ENCODE results near the gene PCDHGB5. TPM values are rescaled to one million over a fixed set of nuclear protein-coding genes. Genes with fewer than 3 reads are reported as not detected.
"Not testable (repeated sequence)": the region's sequence is repeated elsewhere in the genome, so short reads cannot be mapped to it uniquely, and the experiment has no call there.

Gene PCDHGB5
- polyA plus RNA-seq (0.17 and 0.54 TPM in 2 replicates), polyA minus RNA-seq (5.0 and 5.8 TPM in 2 replicates)

DNA sequence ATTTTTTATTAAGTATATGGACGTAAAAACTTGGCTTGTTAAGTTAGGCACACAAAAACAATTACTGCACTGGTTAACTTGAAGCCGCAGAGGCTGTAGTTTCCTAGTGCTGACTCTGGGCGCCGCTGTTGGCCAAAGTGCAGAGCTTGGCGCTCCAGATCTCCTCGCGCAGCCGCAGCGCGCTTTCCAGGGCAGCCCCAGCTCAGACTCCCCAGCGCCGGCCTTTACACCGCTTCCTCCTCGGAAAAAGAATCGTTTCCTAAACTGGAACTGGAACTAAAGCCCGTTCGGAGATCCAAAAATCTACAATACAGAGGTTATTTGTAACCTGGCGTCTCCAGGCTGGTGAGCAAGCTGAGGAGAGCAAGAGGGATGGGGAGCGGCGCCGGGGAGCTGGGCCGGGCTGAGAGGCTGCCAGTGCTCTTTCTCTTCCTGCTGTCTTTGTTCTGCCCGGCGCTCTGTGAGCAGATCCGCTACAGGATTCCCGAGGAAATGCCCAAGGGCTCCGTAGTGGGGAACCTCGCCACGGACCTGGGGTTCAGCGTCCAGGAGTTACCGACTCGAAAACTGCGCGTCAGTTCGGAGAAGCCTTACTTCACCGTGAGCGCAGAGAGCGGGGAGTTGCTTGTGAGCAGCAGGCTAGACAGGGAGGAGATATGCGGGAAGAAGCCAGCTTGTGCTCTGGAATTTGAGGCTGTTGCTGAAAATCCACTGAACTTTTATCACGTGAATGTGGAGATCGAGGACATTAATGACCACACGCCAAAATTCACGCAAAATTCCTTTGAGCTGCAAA is at the start of gene PCDHGB5:
TSS of gene PCDHGB5 (plus strand) at position 192 of the 796 bp plus-strand sequence. CDS start at position 373, 181 bp downstream.
- H3K27me3 ChIP-seq (ENCODE audit: insufficient read depth, low read depth, low read length); H2AFZ ChIP-seq (ENCODE audit: low read depth, low read length); H3K36me3 ChIP-seq (ENCODE audit: insufficient read depth, low read length); H3K9me2 ChIP-seq (ENCODE audit: insufficient read depth, low read length); H3K27ac ChIP-seq (ENCODE audit: low read length); H3K79me2 ChIP-seq (replicated peaks; ENCODE audit: insufficient read depth, low read length); H3K9ac ChIP-seq (ENCODE audit: low read length); H4K20me1 ChIP-seq (ENCODE audit: insufficient read depth); H3F3A ChIP-seq (ENCODE audit: insufficient read depth, low read length, poor library complexity, severe bottlenecking); H3K4me2 ChIP-seq (ENCODE audit: low read length); H3K4me3 ChIP-seq (ENCODE audit: low read length): not testable (repeated sequence)
- H3K9me3 ChIP-seq (ENCODE audit: low read length) = peaks cover 55% of the 10 kb centered on the region

DNA sequence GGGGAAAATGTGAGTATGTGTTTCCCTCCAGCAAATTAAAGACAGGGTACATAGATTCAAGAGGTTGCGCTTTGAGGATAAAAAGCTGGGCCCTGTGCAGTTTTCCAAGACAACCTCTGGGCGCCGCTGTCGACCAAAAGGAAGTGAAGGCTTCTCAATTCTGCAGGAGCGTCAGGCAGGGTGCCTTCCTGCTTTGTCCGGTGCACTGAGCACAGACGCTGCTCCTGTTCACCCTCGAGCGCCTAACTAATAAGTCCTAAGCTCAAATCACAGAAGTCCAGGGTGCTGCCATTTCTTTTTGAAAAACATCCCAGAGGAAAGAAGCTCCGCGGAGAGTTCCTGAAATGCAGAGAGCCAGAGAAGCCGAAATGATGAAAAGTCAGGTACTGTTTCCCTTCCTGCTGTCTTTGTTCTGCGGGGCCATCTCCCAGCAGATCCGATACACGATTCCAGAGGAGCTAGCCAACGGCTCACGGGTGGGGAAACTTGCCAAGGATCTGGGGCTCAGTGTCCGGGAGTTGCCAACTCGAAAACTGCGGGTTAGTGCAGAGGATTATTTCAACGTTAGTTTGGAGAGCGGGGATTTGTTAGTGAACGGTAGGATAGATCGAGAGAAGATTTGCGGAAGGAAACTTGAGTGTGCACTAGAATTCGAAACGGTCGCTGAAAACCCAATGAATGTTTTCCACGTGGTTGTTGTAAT is 47.7 kb upstream of the PCDHGB5 start, which contains the start of gene PCDHGB1:
TSS of gene PCDHGB1 (plus strand) at position 183 of the 703 bp plus-strand sequence. CDS start at position 345, 162 bp downstream.
- no peaks in the 10 kb centered on the region for H3K9me2 ChIP-seq (ENCODE audit: insufficient read depth, low read length)
- H3K27ac ChIP-seq (ENCODE audit: low read length) = no peak within 1 kb of the TSS
- peaks cover 15% of the 10 kb centered on the region for H3K9me3 ChIP-seq (ENCODE audit: low read length)
- no peak within 1 kb of the TSS for H3K9ac ChIP-seq (ENCODE audit: low read length)
- H3F3A ChIP-seq (ENCODE audit: insufficient read depth, low read length, poor library complexity, severe bottlenecking) = no peaks in the 10 kb centered on the region
- no peaks in the 10 kb centered on the region for H3K36me3 ChIP-seq (ENCODE audit: insufficient read depth, low read length)
- H3K79me2 ChIP-seq (replicated peaks; ENCODE audit: insufficient read depth, low read length) = no peaks in the 10 kb centered on the region
- H2AFZ ChIP-seq (ENCODE audit: low read depth, low read length) = no peak within 1 kb of the TSS
- peak within 1 kb of the TSS; percentile 15 for H3K4me3 ChIP-seq (ENCODE audit: low read length)
- TF ChIP-seq EZH2 (IDR thresholded peaks at IDR 0.05; ENCODE audit: borderline replicate concordance, insufficient read depth, low read length, poor library complexity, severe bottlenecking) = no peak
- no peak for TF ChIP-seq EP300 (conservative IDR thresholded peaks at IDR 0.05; ENCODE audit: poor library complexity, severe bottlenecking)
- TF ChIP-seq REST (IDR thresholded peaks at IDR 0.05; ENCODE audit: borderline replicate concordance) = no peak
- TF ChIP-seq POLR2AphosphoS5 (IDR thresholded peaks at IDR 0.05) = no peak
- no peak for TF ChIP-seq TAF1 (IDR thresholded peaks at IDR 0.05; ENCODE audit: low read depth)
- no peak for TF ChIP-seq RAD21 (conservative IDR thresholded peaks at IDR 0.05)
- TF ChIP-seq SMC3 (conservative IDR thresholded peaks at IDR 0.05; ENCODE audit: poor library complexity) = no peak
- no peak for TF ChIP-seq MXI1 (conservative IDR thresholded peaks at IDR 0.05; ENCODE audit: poor library complexity, severe bottlenecking)
- no peak for TF ChIP-seq CTCF (IDR thresholded peaks at IDR 0.05; ENCODE audit: poor library complexity, severe bottlenecking)
- H3K4me2 ChIP-seq (ENCODE audit: low read length) = no peak within 1 kb of the TSS
- no peaks in the 10 kb centered on the region for H3K27me3 ChIP-seq (ENCODE audit: insufficient read depth, low read depth, low read length)
- no peaks in the 10 kb centered on the region for H4K20me1 ChIP-seq (ENCODE audit: insufficient read depth)

All from neural cell (in vitro differentiated cells).